K562 (cell line): ENCODE data around the gene ITGA7. TPM values are rescaled to one million over a fixed set of nuclear protein-coding genes. Genes with fewer than 3 reads are reported as not detected.

Source experiments
- ATAC-seq: fragments of 200-7000 bp; cut with Tn5 transposase; 3 replicates; pipeline ENCODE4 v1.9.1; 2020; ENCODE audit warnings: moderate library complexity
- BruUV-seq: library from RNA; stranded (reverse); fragments of 400-500 nt; replicated peaks from 2 replicates; lab custom pipeline; 2021; lab: Mats Ljungman, UMichigan
- CTCF ChIA-PET: fragments of 300-600 bp; formaldehyde crosslinking; extraction: SDS; loops from one replicate; lab custom pipeline; 2021; ENCODE audit warnings: low intra/inter-chr PET ratio; lab: Yijun Ruan, JAX
- POLR2A ChIA-PET: fragments of 300-600, 350-650 bp; sonication (Branson Sonifier 250); formaldehyde crosslinking; extraction: SDS; loops from one replicate; lab custom pipeline; 2021; ENCODE audit warnings: antibody characterized with exemption, inconsistent platforms; lab: Yijun Ruan, JAX
- DNase-seq, 4 experiments: peaks; one replicate each; pipeline versions ENCODE4 v3.0.0 to v3.0.0-alpha.2; 2011 to 2018; ENCODE audit warnings: low spot score in 3 of 4, mixed read lengths in 3 of 4; ENCODE audit errors: extremely low read depth in 1 of 4
- FAIRE-seq: peaks from 2 replicates; lab custom pipeline; 2011; peaks lifted over from hg19 to GRCh38; lab: Jason Lieb, UNC
- H2AFZ ChIP-seq: 2 replicates; pipeline ENCODE4 v1.6.0; 2011; ENCODE audit warnings: low read depth, low read length, control low read depth, inconsistent platforms
- H3K27ac ChIP-seq: fragments of 200-600 bp; 3 replicates; pipeline ENCODE4 v1.8.0; 2011; ENCODE audit warnings: low read depth, mild to moderate bottlenecking, control low read depth, inconsistent platforms, low read length, moderate library complexity, mixed read lengths; ENCODE audit errors: extremely low read depth
- H3K27me3 ChIP-seq, 2 experiments: fragments of 300-600 bp in 1 of 2; 2 replicates in 1 of 2; 3 replicates in 1 of 2; pipeline versions ENCODE4 v1.6.0 to v1.8.0; 2011; ENCODE audit warnings: inconsistent platforms in 2 of 2, low read length in 2 of 2, mild to moderate bottlenecking in 1 of 2, mixed read lengths in 1 of 2, moderate library complexity in 1 of 2; ENCODE audit not compliant: control insufficient read depth in 2 of 2, insufficient read depth in 2 of 2
- H3K36me3 ChIP-seq: fragments of 300-600 bp; 3 replicates; pipeline ENCODE4 v1.8.0; 2011; ENCODE audit warnings: mild to moderate bottlenecking, low read length, inconsistent platforms; ENCODE audit not compliant: control insufficient read depth, insufficient read depth
- H3K4me1 ChIP-seq, 2 experiments: fragments of 200-600 bp in 1 of 2; replicated peaks in 1 of 2; 2 replicates in 1 of 2; 3 replicates in 1 of 2; pipeline versions ENCODE4 v1.5.1 to v1.8.0; 2011; ENCODE audit warnings: inconsistent platforms in 2 of 2, low read length in 2 of 2, mild to moderate bottlenecking in 1 of 2, mixed read lengths in 1 of 2, moderate library complexity in 1 of 2; ENCODE audit not compliant: control insufficient read depth in 2 of 2, insufficient read depth in 2 of 2
- H3K4me2 ChIP-seq: 2 replicates; pipeline ENCODE4 v1.6.1; 2011; ENCODE audit warnings: low read length, control low read depth, inconsistent platforms, mixed read lengths; ENCODE audit not compliant: insufficient read depth
- H3K4me3 ChIP-seq: fragments of 200-600 bp; sonication (generic), shearing (Covaris generic); 2 replicates; pipeline ENCODE4 v1.5.1; 2016; ENCODE audit warnings: control low read depth, inconsistent platforms
- H3K79me2 ChIP-seq: fragments of 200-600 bp; 3 replicates; pipeline ENCODE4 v1.8.0; 2011; ENCODE audit warnings: low read length, inconsistent platforms; ENCODE audit not compliant: control insufficient read depth, insufficient read depth
- H3K9ac ChIP-seq, 2 experiments: 2 replicates each; pipeline versions ENCODE4 v1.6.0 to v1.6.1; 2011; ENCODE audit warnings: low read depth in 2 of 2, low read length in 2 of 2, control low read depth in 1 of 2, inconsistent platforms in 1 of 2, mild to moderate bottlenecking in 1 of 2, mixed read lengths in 1 of 2; ENCODE audit not compliant: insufficient read depth in 1 of 2
- H3K9me1 ChIP-seq: one replicate; pipeline ENCODE4 v1.6.0; 2011; ENCODE audit warnings: inconsistent platforms, mild to moderate bottlenecking, low read length, moderate library complexity; ENCODE audit not compliant: control insufficient read depth, insufficient read depth
- H3K9me3 ChIP-seq: replicated peaks from 2 replicates; pipeline ENCODE4 v1.5.1; 2011; ENCODE audit warnings: low read depth, low read length, inconsistent platforms; ENCODE audit not compliant: control insufficient read depth, insufficient read depth
- H4K20me1 ChIP-seq: replicated peaks from 2 replicates; pipeline ENCODE4 v1.6.1; 2011; ENCODE audit warnings: low read length, inconsistent platforms, mixed read lengths; ENCODE audit not compliant: control insufficient read depth, insufficient read depth
- BRCA1 ChIP-seq, 2 experiments: fragments of 450-650 bp in 1 of 2; sonication (generic) in 1 of 2; formaldehyde crosslinking in 1 of 2; IDR thresholded peaks; 2 replicates each; pipeline versions ENCODE4 v1.5.0 to v1.6.1; 2017 to 2020; ENCODE audit warnings: mild to moderate bottlenecking in 1 of 2, missing genetic modification reagents in 1 of 2
- E2F6 ChIP-seq, 2 experiments: IDR thresholded peaks; 2 replicates each; pipeline ENCODE4 v1.6.1; 2011; ENCODE audit warnings: borderline replicate concordance in 1 of 2, control low read depth in 1 of 2, low read depth in 1 of 2, low read length in 1 of 2, mild to moderate bottlenecking in 1 of 2, mixed read lengths in 1 of 2, moderate library complexity in 1 of 2; ENCODE audit not compliant: insufficient read depth in 1 of 2, insufficient read length in 1 of 2, poor library complexity in 1 of 2, severe bottlenecking in 1 of 2; ENCODE audit errors: extremely low read depth in 1 of 2
- ESRRA ChIP-seq: fragments of 450-650 bp; IDR thresholded peaks from 2 replicates; pipeline ENCODE4 v1.6.1; 2014; ENCODE audit warnings: low read depth, mild to moderate bottlenecking, moderate library complexity, borderline replicate concordance
- L3MBTL2 ChIP-seq: fragments of 450-650 bp; IDR thresholded peaks from 2 replicates; pipeline ENCODE4 v1.6.1; 2016; ENCODE audit warnings: mild to moderate bottlenecking, moderate library complexity
- RAD21 ChIP-seq, 2 experiments: fragments of 250-450 bp in 1 of 2; fragments of 450-650 bp in 1 of 2; sonication (Bioruptor Pico) in 1 of 2; formaldehyde crosslinking in 1 of 2; IDR thresholded peaks in 1 of 2; conservative IDR thresholded peaks in 1 of 2; 2 replicates each; pipeline versions ENCODE4 v1.4.0 to v1.8.0; 2020 to 2022; ENCODE audit warnings: mild to moderate bottlenecking in 2 of 2, moderate library complexity in 1 of 2
- SMAD4 ChIP-seq: fragments of 250-450 bp; sonication (Bioruptor Pico); conservative IDR thresholded peaks from 2 replicates; pipeline ENCODE4 v1.8.0; 2021; ENCODE audit warnings: inconsistent platforms, mild to moderate bottlenecking, moderate library complexity
- SP1 ChIP-seq: sonication (generic); formaldehyde crosslinking; IDR thresholded peaks from 2 replicates; pipeline ENCODE4 v1.8.1; 2022; ENCODE audit warnings: mild to moderate bottlenecking, missing genetic modification reagents
- STAT5A ChIP-seq: IDR thresholded peaks from 2 replicates; pipeline ENCODE4 v1.6.1; 2012; ENCODE audit warnings: low read length, inconsistent platforms, borderline replicate concordance
- TEAD4 ChIP-seq, 2 experiments: sonication (generic) in 1 of 2; formaldehyde crosslinking in 1 of 2; IDR thresholded peaks; 2 replicates each; pipeline versions ENCODE4 v1.6.1 to v1.8.0; 2012 to 2022; ENCODE audit warnings: borderline replicate concordance in 1 of 2, inconsistent platforms in 1 of 2, low read length in 1 of 2, mild to moderate bottlenecking in 1 of 2, missing genetic modification reagents in 1 of 2
- UBTF ChIP-seq, 2 experiments: IDR thresholded peaks; 2 replicates each; pipeline ENCODE4 v1.6.1; 2012; ENCODE audit warnings: improper control_type of control experiment in 2 of 2, low read depth in 2 of 2, low read length in 2 of 2, borderline replicate concordance in 1 of 2
- ZNF232 ChIP-seq: sonication (generic); formaldehyde crosslinking; IDR thresholded peaks from 2 replicates; pipeline ENCODE4 v1.8.0; 2022; ENCODE audit warnings: mild to moderate bottlenecking, missing genetic modification reagents
- WGBS: fragments of 100-300 bp; shearing (Covaris generic); methylation state at CpG from one replicate; pipeline ENCODE4 v1.1.6; 2016; ENCODE audit warnings: low coverage, mixed read lengths; ENCODE audit not compliant: insufficient coverage; ENCODE audit errors: missing lambda C conversion rate; 5-methylcytosine and 5-hydroxymethylcytosine counted together
- in situ Hi-C: fragments of 300-500 bp; cut with MboI; formaldehyde crosslinking; loops from 4 replicates; pipeline ENCODE4 v1.15.0; 2018; ENCODE audit warnings: inconsistent platforms, mixed read lengths
- intact Hi-C: fragments of 100-400 bp; cut with micrococcal nuclease; formaldehyde crosslinking; loops from 2 replicates; pipeline ENCODE4 v1.14.2; 2022
- polyA plus RNA-seq, 8 experiments: library from polyadenylated mRNA; depleted of rRNA in 4 of 8; stranded (reverse) in 5 of 8; unstranded in 3 of 8; fragments of >200 nt; fragmentation: Nextera tagmentation in 2 of 8; fragmentation: Illumina TruSeq in 1 of 8; extraction: Ambion mirVana in 2 of 8; extraction: Trizol in 1 of 8; gene quantifications; 2 replicates each; pipeline versions ENCODE4 v1.2.1 to v1.2.3, GENCODE V29; 2011 to 2014; ENCODE audit warnings: inconsistent platforms in 1 of 8, missing spikeins in 1 of 8
- total RNA-seq, 7 experiments: library from RNA; depleted of rRNA in 6 of 7; stranded (reverse); fragments of >200 nt in 6 of 7; fragmentation: Illumina TruSeq in 2 of 7; extraction: Trizol in 2 of 7; gene quantifications; 2 replicates each; pipeline versions ENCODE4 v1.2.1 to v1.2.3, GENCODE V29; 2011 to 2021; ENCODE audit warnings: low replicate concordance in 1 of 7
- TF ChIP-seq, protein P1 (sequence below), 3 experiments: fragments of 200-800 bp in 1 of 3; sonication (Bioruptor generic) in 1 of 3; sonication (generic) in 1 of 3; formaldehyde crosslinking in 1 of 3; IDR thresholded peaks; 2 replicates each; pipeline versions ENCODE4 v1.6.1 to v1.8.0; 2016 to 2022; ENCODE audit warnings: mild to moderate bottlenecking in 2 of 3, missing compliant biosample characterization in 2 of 3, missing genetic modification characterization in 2 of 3, missing genetic modification reagents in 1 of 3

The ITGA7 gene
- total and polyA plus RNA-seq, 9 of the 15 experiments (the other 6 are each of a cell fraction or from before 2014, with no cell fraction given): 0.11 to 2.3 (median 0.56) TPM; not detected in 1

DNA sequence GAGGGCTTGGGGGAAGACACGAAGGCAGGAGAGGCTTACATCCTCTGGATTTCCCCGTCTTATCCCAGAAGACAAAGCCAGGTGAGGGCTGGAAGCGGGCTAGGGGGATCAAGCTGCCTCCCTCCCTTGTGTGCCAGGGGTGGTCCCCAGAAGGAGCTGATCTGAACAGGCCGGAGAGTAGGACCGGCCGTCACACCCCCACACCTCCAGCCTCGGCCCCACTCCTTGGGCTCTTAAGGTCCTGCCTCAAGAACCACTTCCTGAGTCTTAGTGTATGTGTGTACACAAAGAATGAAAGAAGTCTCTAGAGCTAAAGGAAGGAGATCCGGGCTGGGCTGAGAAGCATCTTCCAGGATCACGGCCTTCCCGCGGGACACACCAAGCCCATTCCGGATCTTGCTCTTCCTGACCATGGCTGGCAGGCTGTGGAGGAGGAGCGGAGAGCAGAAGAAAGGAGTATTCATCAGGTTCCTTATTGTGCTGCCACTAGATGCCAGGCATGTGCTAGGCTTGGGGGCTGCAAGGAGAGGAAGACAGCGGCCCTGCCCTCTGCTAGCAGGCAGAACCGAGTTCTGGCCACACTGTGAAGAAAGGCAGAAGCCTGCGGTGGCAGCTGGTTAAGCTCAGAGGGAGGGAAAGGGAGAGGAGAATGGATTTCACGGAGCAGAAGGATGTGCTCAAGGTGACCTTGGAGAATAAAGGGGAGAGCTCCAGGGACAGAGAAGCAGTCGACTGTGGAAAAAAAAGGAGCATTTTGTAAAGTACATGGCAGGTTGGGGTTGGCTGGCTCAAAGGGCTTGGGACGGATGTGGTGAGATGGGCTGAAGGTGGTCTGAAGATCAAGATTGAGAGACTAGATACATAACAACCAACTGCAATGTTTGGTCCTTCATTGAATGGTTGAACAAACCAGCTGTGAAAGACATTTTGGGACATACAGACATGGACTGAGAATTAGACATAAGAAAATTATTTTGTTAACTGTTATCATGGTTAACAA lies 22.4 kb upstream of the ITGA7 start:
- Histone ChIP-seq H3K9me3 (no peaks in the 10 kb centered on the region), H3K36me3 (peaks cover 22% of the 10 kb centered on the region), H4K20me1 (0 out of 2 replicates have a peak, but pooled peaks cover 13% of the 10 kb centered on the region), H3K27ac (peak overlapping the region; percentile 97), H2AFZ (peak overlapping the region; percentile 85), H3K4me1 (peaks cover 22 to 39% of the 10 kb centered on the region in 2 experiments; a peak in 4 of 5 replicates), H3K27me3 (no peaks in the 10 kb centered on the region), H3K9me1 (no peaks in the 10 kb centered on the region), H3K79me2 (peaks cover 28% of the 10 kb centered on the region), H3K9ac (peak overlapping the region; percentile 94 to 97), H3K4me2 (peak overlapping the region; percentile 95), H3K4me3 (peak overlapping the region; percentile 69)
- 23% methylated on average over 19 of the region's 19 CpGs for WGBS
- ChIA-PET POLR2A (interaction anchor here (0.9 to 2.0 kb wide), 8 partner anchors 8 to 253 kb away, joined by 3 to 25 read pairs (median 8); partner anchors contain the start of genes BLOC1S1, GDF11, ORMDL2 and RDH5), CTCF (interaction anchor here (0.8 kb wide), 1 partner anchor 9 kb away, joined by 4 read pairs; no protein-coding TSS in a partner anchor)
- peak; percentile 10 for ATAC-seq
- DNase-seq: no peak
- no TSS peak for BruUV-seq
- intact Hi-C loops (no loop called here), in situ Hi-C loops (no loop called here)
- FAIRE-seq: no peak
- no peak for TF ChIP-seq ZNF232 (CRISPR knock-in tag)
- TF ChIP-seq UBTF (IDR thresholded peaks at IDR 0.05; ENCODE audit: borderline replicate concordance in 1 of 2, low read depth in 2 of 2, low read length in 2 of 2): 0 out of 4 replicates have a peak, but pooled peaks of 1 of the 2 experiments have one; percentile 15
- TF ChIP-seq E2F6 (IDR thresholded peaks at IDR 0.05; ENCODE audit: borderline replicate concordance in 1 of 2, extremely low read depth in 1 of 2, insufficient read depth in 1 of 2, insufficient read length in 1 of 2, low read depth in 1 of 2, low read length in 1 of 2, poor library complexity in 1 of 2, severe bottlenecking in 1 of 2): peak in 1 of 2 experiments; percentile 60
- TF ChIP-seq L3MBTL2: peak; percentile 60; the same call in 1 of the 2 replicates
- 0 out of 4 replicates have a peak, but pooled peaks of 1 of the 2 experiments have one; percentile 6 for TF ChIP-seq RAD21 (CRISPR knock-in tag; conservative IDR thresholded peaks at IDR 0.05 in 1 of 2, IDR thresholded peaks at IDR 0.05 in 1 of 2)
- TF ChIP-seq BRCA1 (IDR thresholded peaks at IDR 0.05): no peak
- TF ChIP-seq BRCA1 (CRISPR knock-in tag; IDR thresholded peaks at IDR 0.05): no peak
- TF ChIP-seq ESRRA: peak; percentile 83
- TF ChIP-seq STAT5A: no peak
- TF ChIP-seq SP1 (CRISPR knock-in tag): peak; percentile 39; the same call in 1 of the 2 replicates
- TF ChIP-seq SMAD4: peak; percentile 32; the same call in 1 of the 2 replicates
- TF ChIP-seq TEAD4 (IDR thresholded peaks at IDR 0.05; ENCODE audit: low read length): 0 out of 2 replicates have a peak, but pooled peaks have one; percentile 23
- TF ChIP-seq TEAD4 (CRISPR knock-in tag; IDR thresholded peaks at IDR 0.05; ENCODE audit: borderline replicate concordance): no peak
- TF ChIP-seq, protein P1, sequence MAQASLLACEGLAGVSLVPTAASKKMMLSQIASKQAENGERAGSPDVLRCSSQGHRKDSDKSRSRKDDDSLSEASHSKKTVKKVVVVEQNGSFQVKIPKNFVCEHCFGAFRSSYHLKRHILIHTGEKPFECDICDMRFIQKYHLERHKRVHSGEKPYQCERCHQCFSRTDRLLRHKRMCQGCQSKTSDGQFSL (CRISPR knock-in tag; IDR thresholded peaks at IDR 0.05): 0 out of 2 replicates have a peak, but pooled peaks have one; percentile 34
- TF ChIP-seq, protein P1 (tag; IDR thresholded peaks at IDR 0.05): no peak
